Measurements from ENCODE around the gene HPSE2. TPM values are rescaled to one million over a fixed set of nuclear protein-coding genes. Genes with fewer than 3 reads are reported as not detected.
A peak's percentile ranks its signal among the peaks of the same experiment; 100 is the strongest.

Gene HPSE2
- total and polyA plus RNA-seq, 2 experiments from 2014 or later: 0.10 to 0.24 TPM

DNA sequence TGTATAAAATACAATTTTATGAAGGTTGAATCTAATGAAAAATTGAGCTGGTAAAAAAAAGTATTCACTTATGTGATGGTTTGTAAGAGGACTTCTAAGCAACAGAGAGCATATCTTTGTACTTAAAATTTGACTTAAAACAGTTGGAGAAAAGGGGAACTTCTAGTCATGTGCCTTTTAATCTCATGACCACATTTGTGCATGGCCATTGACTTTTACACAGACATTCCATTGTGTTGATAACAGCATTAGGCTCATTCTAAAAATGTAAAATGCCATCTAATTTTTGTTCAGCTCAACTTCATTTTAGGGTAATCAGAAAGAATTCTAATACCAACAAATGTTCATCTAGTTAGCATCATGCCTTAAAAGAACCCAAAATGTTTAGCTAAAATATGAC is 119.9 kb downstream of the HPSE2 start:
- no peaks in the 10 kb centered on the region for H3K36me3 ChIP-seq (ENCODE audit: insufficient read depth)
- peaks cover 5% of the 10 kb centered on the region; the same call in 1 of the 3 replicates for H3K36me3 Mint-ChIP-seq (ENCODE audit: low read depth)
- no peaks in the 10 kb centered on the region for H3K4me1 Mint-ChIP-seq
- H3K27ac Mint-ChIP-seq: no peak overlapping the region
- no peaks in the 10 kb centered on the region for H3K27me3 ChIP-seq (ENCODE audit: insufficient read depth)
- DNase-seq (ENCODE audit: low spot score) (no peak), ATAC-seq (no peak)
- H3K4me3 ChIP-seq: no peak overlapping the region
- H3F3A ChIP-seq (replicated peaks; ENCODE audit: low read depth): no peaks in the 10 kb centered on the region
- no peak overlapping the region for H3K4me3 Mint-ChIP-seq
- H3K27me3 Mint-ChIP-seq (ENCODE audit: insufficient read depth, low read depth, poor library complexity): peaks cover 2% of the 10 kb centered on the region
- H2AFZ ChIP-seq: no peak overlapping the region
- TF ChIP-seq, protein P1, sequence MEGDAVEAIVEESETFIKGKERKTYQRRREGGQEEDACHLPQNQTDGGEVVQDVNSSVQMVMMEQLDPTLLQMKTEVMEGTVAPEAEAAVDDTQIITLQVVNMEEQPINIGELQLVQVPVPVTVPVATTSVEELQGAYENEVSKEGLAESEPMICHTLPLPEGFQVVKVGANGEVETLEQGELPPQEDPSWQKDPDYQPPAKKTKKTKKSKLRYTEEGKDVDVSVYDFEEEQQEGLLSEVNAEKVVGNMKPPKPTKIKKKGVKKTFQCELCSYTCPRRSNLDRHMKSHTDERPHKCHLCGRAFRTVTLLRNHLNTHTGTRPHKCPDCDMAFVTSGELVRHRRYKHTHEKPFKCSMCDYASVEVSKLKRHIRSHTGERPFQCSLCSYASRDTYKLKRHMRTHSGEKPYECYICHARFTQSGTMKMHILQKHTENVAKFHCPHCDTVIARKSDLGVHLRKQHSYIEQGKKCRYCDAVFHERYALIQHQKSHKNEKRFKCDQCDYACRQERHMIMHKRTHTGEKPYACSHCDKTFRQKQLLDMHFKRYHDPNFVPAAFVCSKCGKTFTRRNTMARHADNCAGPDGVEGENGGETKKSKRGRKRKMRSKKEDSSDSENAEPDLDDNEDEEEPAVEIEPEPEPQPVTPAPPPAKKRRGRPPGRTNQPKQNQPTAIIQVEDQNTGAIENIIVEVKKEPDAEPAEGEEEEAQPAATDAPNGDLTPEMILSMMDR (conservative IDR thresholded peaks at IDR 0.05; ENCODE audit: low read depth in 2 of 2): no peak
- TF ChIP-seq POLR2AphosphoS5 (IDR thresholded peaks at IDR 0.05; ENCODE audit: low read depth): no peak
- TF ChIP-seq NANOG (IDR thresholded peaks at IDR 0.05; ENCODE audit: borderline replicate concordance): no peak
- no peak for TF ChIP-seq ZNF331 (CRISPR knock-in tag; IDR thresholded peaks at IDR 0.05; ENCODE audit: low read depth)
- TF ChIP-seq JUNB (IDR thresholded peaks at IDR 0.05; ENCODE audit: unreplicated experiment): no peak
- no peak for TF ChIP-seq EZH2phosphoT487 (IDR thresholded peaks at IDR 0.05; ENCODE audit: unreplicated experiment)
- no peaks in the 10 kb centered on the region for H3K79me2 ChIP-seq (replicated peaks; ENCODE audit: insufficient read depth)
- H3K9me3 Mint-ChIP-seq: peaks cover 6% of the 10 kb centered on the region; the same call in 2 of the 3 replicates
- no peaks in the 10 kb centered on the region for H3K4me1 ChIP-seq (ENCODE audit: insufficient read depth)
- H3K4me2 ChIP-seq: no peak overlapping the region
- 0 out of 2 replicates have a peak, but pooled peaks cover 3% of the 10 kb centered on the region for H3K9me2 ChIP-seq (ENCODE audit: insufficient read depth)
- no peaks in the 10 kb centered on the region for H4K20me1 ChIP-seq (replicated peaks; ENCODE audit: insufficient read depth)
- no peak overlapping the region for H3K27ac ChIP-seq (ENCODE audit: low read depth)

DNA sequence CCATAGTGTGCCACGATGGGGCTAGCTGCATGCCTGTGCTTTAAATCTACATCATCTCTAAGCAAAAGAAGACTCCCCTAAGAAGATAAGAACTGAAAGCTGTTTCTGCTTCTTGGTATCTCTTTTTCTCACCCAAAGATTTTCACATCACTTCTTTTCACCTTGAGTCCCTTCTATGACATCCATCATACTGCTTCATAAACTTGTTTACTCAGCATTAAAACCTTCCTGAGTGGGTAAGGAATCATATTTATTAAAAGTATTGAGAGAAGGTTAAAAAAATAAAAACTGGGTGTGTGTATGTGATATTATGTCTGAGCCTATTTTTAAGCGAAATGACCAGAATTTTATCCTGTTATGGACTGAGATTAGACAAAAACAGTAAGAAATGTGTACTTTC is 150.3 kb downstream of the HPSE2 start:
- H3K4me2 ChIP-seq: no peak overlapping the region; the same call in 1 of the 2 replicates
- no peaks in the 10 kb centered on the region for H3K36me3 Mint-ChIP-seq (ENCODE audit: low read depth)
- H3K4me3 Mint-ChIP-seq: no peak overlapping the region

GRCh38 chr10:99084161-99084560 is 151.5 kb downstream of the HPSE2 start:
- H3K79me2 ChIP-seq (replicated peaks; ENCODE audit: insufficient read depth): no peaks in the 10 kb centered on the region
- H3K27me3 Mint-ChIP-seq (ENCODE audit: insufficient read depth, low read depth, poor library complexity): peaks cover 2% of the 10 kb centered on the region
- no peak overlapping the region for H3K27ac ChIP-seq (ENCODE audit: low read depth)
- TF ChIP-seq EZH2 (IDR thresholded peaks at IDR 0.05; ENCODE audit: low read depth, unreplicated experiment) (no peak), JUNB (IDR thresholded peaks at IDR 0.05; ENCODE audit: unreplicated experiment) (no peak)
- H3K9me2 ChIP-seq (ENCODE audit: insufficient read depth): no peaks in the 10 kb centered on the region
- H3F3A ChIP-seq (replicated peaks; ENCODE audit: low read depth): no peaks in the 10 kb centered on the region
- peaks cover 21% of the 10 kb centered on the region for H3K4me1 ChIP-seq (ENCODE audit: insufficient read depth)
- peaks cover 23% of the 10 kb centered on the region for H3K4me1 Mint-ChIP-seq
- H3K27ac Mint-ChIP-seq: peak overlapping the region; percentile 17; the same call in 1 of the 2 replicates
- H3K4me3 ChIP-seq: 0 out of 2 replicates have a peak overlapping the region, but pooled peaks have one; percentile 9
- DNase-seq (ENCODE audit: low spot score) (peak; percentile 7), ATAC-seq (no peak; the same call in 2 of the 3 replicates)
- H3K27me3 ChIP-seq (ENCODE audit: insufficient read depth): no peaks in the 10 kb centered on the region
- no peak overlapping the region for H2AFZ ChIP-seq
- no peaks in the 10 kb centered on the region for H3K36me3 ChIP-seq (ENCODE audit: insufficient read depth)
- H3K4me3 Mint-ChIP-seq: peak overlapping the region; percentile 16; the same call in 1 of the 3 replicates
- H3K9me3 Mint-ChIP-seq: peaks cover 3% of the 10 kb centered on the region; the same call in 2 of the 3 replicates
- H3K4me2 ChIP-seq: peak overlapping the region; percentile 36
- no peaks in the 10 kb centered on the region for H4K20me1 ChIP-seq (replicated peaks; ENCODE audit: insufficient read depth)
- no peaks in the 10 kb centered on the region for H3K36me3 Mint-ChIP-seq (ENCODE audit: low read depth)

More for the DNA sequence above, 150.3 kb downstream of the HPSE2 start:
- H4K20me1 ChIP-seq (replicated peaks; ENCODE audit: insufficient read depth): no peaks in the 10 kb centered on the region
- H3K27ac Mint-ChIP-seq: no peak overlapping the region
- DNase-seq (ENCODE audit: low spot score) (no peak), ATAC-seq (no peak)
- H3K9me2 ChIP-seq (ENCODE audit: insufficient read depth): no peaks in the 10 kb centered on the region
- no peak overlapping the region for H3K4me3 ChIP-seq
- peak overlapping the region; percentile 53; the same call in 1 of the 2 replicates for H2AFZ ChIP-seq
- H3K36me3 ChIP-seq (ENCODE audit: insufficient read depth): no peaks in the 10 kb centered on the region
- no peak overlapping the region for H3K27ac ChIP-seq (ENCODE audit: low read depth)
- H3F3A ChIP-seq (replicated peaks; ENCODE audit: low read depth): no peaks in the 10 kb centered on the region
- H3K27me3 Mint-ChIP-seq (ENCODE audit: insufficient read depth, low read depth, poor library complexity): peaks cover 2% of the 10 kb centered on the region
- H3K9me3 Mint-ChIP-seq: peaks cover 3% of the 10 kb centered on the region; the same call in 2 of the 3 replicates
- peaks cover 21% of the 10 kb centered on the region for H3K4me1 ChIP-seq (ENCODE audit: insufficient read depth)
- no peaks in the 10 kb centered on the region for H3K27me3 ChIP-seq (ENCODE audit: insufficient read depth)
- no peaks in the 10 kb centered on the region for H3K79me2 ChIP-seq (replicated peaks; ENCODE audit: insufficient read depth)
- TF ChIP-seq NANOG (IDR thresholded peaks at IDR 0.05; ENCODE audit: borderline replicate concordance): no peak
- peaks cover 23% of the 10 kb centered on the region for H3K4me1 Mint-ChIP-seq

Measured in GM23338 (cell line).